Endodermal cell (in vitro differentiated cells): Measurements from ENCODE around the gene RAPSN. TPM values are rescaled to one million over a fixed set of nuclear protein-coding genes. Genes with fewer than 3 reads are reported as not detected.
A peak's percentile ranks its signal among the peaks of the same experiment; 100 is the strongest.

ENCODE experiments used
- DNase-seq: peaks from one replicate; pipeline ENCODE4 v3.0.0-alpha.2; 2017
- H3K27ac ChIP-seq: 2 replicates; pipeline ENCODE4 v1.5.1; 2013; ENCODE audit warnings: mild to moderate bottlenecking, low read depth, low read length, moderate library complexity
- H3K27me3 ChIP-seq: 2 replicates; pipeline ENCODE4 v1.6.1; 2013; ENCODE audit warnings: mild to moderate bottlenecking, low read length, moderate library complexity; ENCODE audit not compliant: insufficient read depth, control insufficient read depth, poor library complexity, severe bottlenecking
- H3K36me3 ChIP-seq: 2 replicates; pipeline ENCODE4 v1.7.0; 2013; ENCODE audit warnings: mild to moderate bottlenecking, low read length, moderate library complexity; ENCODE audit not compliant: control insufficient read depth, insufficient read depth
- H3K4me1 ChIP-seq: one replicate; pipeline ENCODE4 v1.7.0; 2013; ENCODE audit warnings: low read length; ENCODE audit not compliant: control insufficient read depth, insufficient read depth
- H3K4me3 ChIP-seq: 2 replicates; pipeline ENCODE4 v1.5.1; 2013; ENCODE audit warnings: mild to moderate bottlenecking, low read length, moderate library complexity
- H3K9ac ChIP-seq: 2 replicates; pipeline ENCODE4 v1.6.1; 2013; ENCODE audit warnings: mild to moderate bottlenecking, low read length, moderate library complexity; ENCODE audit not compliant: poor library complexity, severe bottlenecking; ENCODE audit errors: extremely low read depth
- H3K9me3 ChIP-seq: 2 replicates; pipeline ENCODE4 v1.6.1; 2013; ENCODE audit warnings: mild to moderate bottlenecking, low read length, moderate library complexity; ENCODE audit not compliant: control insufficient read depth
- H3K27ac Mint-ChIP-seq: 2 replicates; pipeline ENCODE4 v1.8.0; 2020; ENCODE audit warnings: mixed read lengths
- H3K27me3 Mint-ChIP-seq: 2 replicates; pipeline ENCODE4 v1.8.0; 2021; ENCODE audit warnings: mild to moderate bottlenecking, mixed read lengths; ENCODE audit not compliant: insufficient read depth
- H3K36me3 Mint-ChIP-seq: 2 replicates; pipeline ENCODE4 v1.8.0; 2020; ENCODE audit warnings: low read depth, mixed read lengths
- H3K4me1 Mint-ChIP-seq: 2 replicates; pipeline ENCODE4 v1.8.0; 2020; ENCODE audit warnings: mixed read lengths
- H3K4me3 Mint-ChIP-seq: 2 replicates; pipeline ENCODE4 v1.8.0; 2020; ENCODE audit warnings: mild to moderate bottlenecking, moderate library complexity, mixed read lengths
- H3K9me3 Mint-ChIP-seq: 2 replicates; pipeline ENCODE4 v1.8.0; 2020; ENCODE audit warnings: mild to moderate bottlenecking, mixed read lengths
- WGBS, 2 experiments: methylation state at CpG; one replicate each; pipeline versions ENCODE4 v1.1.5 to v1.1.7; 2013; ENCODE audit warnings: missing lambda C conversion rate in 2 of 2, mixed read lengths in 1 of 2; ENCODE audit not compliant: insufficient coverage in 1 of 2, insufficient read length in 1 of 2; 5-methylcytosine and 5-hydroxymethylcytosine counted together
- total RNA-seq, 2 donors: library from RNA; stranded (reverse); fragmentation: NEBNext Ultra II Directional in 1 of 2; extraction: Animal tissue kit (Norgen Biotek cat#: 25700) in 1 of 2; gene quantifications; 2 replicates in 1 of 2; 3 replicates in 1 of 2; pipeline ENCODE4 v1.2.1, GENCODE V29; 2021
- TF ChIP-seq, protein P1 (sequence below): fragments of 200-600 bp; sonication (generic); conservative IDR thresholded peaks from 2 replicates; pipeline ENCODE4 v1.5.0; 2021; ENCODE audit warnings: antibody characterized with exemption, mild to moderate bottlenecking

RAPSN gene
- total RNA-seq, 2 donors from 2014 or later, result 0.40 to 0.64 TPM

DNA sequence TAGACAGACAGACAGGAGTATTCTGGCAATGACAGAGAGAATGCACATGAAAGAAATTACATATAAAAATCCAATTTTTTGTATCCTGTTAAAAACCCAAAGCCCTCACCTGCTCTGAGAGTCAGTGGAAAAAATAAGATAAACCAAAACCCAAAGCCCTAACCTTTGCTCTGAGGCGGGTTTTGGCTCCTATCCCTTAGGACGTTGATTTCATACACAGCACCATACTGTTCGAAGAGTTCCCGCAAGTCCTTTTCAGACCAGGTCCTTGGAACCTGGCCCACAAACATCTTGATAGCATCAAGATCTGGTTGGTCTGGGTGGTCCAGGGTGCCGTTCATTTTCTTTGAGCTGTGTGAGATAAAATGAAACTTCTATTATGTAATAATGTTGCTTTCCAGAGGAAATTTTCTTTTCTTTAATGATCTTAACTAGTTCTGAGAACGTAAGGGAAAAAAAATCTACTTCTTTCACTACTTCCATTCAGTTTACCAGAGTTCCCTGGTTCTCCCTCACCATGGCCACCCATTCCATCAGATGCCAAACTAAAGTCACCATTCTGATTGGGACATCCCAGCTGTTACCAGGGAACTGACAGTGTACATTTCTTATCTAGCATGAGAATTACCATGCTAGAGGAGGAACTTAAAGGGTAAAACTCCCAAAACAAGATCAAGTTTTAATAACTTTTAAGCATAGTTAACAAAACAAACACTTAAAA lies 39.9 kb upstream of the RAPSN start:
- no peaks in the 10 kb centered on the region for H3K9me3 ChIP-seq
- no peaks in the 10 kb centered on the region for H3K27me3 Mint-ChIP-seq
- H3K36me3 Mint-ChIP-seq, result peaks cover 57% of the 10 kb centered on the region
- H3K27ac ChIP-seq, result no peak overlapping the region
- H3K4me1 ChIP-seq, result no peaks in the 10 kb centered on the region
- H3K36me3 ChIP-seq, result peaks cover 77% of the 10 kb centered on the region
- H3K27me3 ChIP-seq, result no peaks in the 10 kb centered on the region
- H3K4me3 Mint-ChIP-seq, result no peak overlapping the region
- 95 to 100% methylated on average over 4 to 5 of the region's 6 CpGs for WGBS, 2 experiments
- H3K4me3 ChIP-seq, result no peak overlapping the region
- peak overlapping the region; percentile 58 for H3K27ac Mint-ChIP-seq
- TF ChIP-seq, protein P1, sequence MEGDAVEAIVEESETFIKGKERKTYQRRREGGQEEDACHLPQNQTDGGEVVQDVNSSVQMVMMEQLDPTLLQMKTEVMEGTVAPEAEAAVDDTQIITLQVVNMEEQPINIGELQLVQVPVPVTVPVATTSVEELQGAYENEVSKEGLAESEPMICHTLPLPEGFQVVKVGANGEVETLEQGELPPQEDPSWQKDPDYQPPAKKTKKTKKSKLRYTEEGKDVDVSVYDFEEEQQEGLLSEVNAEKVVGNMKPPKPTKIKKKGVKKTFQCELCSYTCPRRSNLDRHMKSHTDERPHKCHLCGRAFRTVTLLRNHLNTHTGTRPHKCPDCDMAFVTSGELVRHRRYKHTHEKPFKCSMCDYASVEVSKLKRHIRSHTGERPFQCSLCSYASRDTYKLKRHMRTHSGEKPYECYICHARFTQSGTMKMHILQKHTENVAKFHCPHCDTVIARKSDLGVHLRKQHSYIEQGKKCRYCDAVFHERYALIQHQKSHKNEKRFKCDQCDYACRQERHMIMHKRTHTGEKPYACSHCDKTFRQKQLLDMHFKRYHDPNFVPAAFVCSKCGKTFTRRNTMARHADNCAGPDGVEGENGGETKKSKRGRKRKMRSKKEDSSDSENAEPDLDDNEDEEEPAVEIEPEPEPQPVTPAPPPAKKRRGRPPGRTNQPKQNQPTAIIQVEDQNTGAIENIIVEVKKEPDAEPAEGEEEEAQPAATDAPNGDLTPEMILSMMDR, result no peak
- DNase-seq, result no peak
- no peaks in the 10 kb centered on the region for H3K4me1 Mint-ChIP-seq
- H3K9me3 Mint-ChIP-seq, result no peaks in the 10 kb centered on the region
- H3K9ac ChIP-seq, result no peak overlapping the region

DNA sequence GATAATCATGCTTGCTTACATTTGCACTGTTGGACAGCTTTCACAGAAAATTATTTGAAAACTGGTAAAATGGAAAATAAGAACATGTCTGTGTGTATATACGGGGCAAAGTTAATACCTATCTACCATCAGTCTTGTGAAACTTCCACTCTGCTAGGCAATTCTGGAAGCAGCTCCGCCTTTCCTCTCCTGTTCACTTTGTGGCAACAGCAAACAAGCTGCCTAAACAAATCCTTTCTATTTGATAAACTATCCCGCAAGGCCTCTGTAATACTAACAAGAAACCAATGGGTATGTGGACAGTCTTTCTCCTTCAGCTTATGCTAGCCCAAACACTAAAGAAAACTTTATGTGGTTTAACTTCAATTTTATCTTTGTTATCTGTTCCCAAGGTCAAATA lies 39.2 kb upstream of the RAPSN start:
- Histone ChIP-seq H3K36me3 (peaks cover 78% of the 10 kb centered on the region), H3K9ac (no peak overlapping the region), H3K27ac (no peak overlapping the region), H3K4me3 (no peak overlapping the region), H3K27me3 (no peaks in the 10 kb centered on the region), H3K4me1 (no peaks in the 10 kb centered on the region), H3K9me3 (no peaks in the 10 kb centered on the region)
- no peaks in the 10 kb centered on the region for H3K4me1 Mint-ChIP-seq
- no peak overlapping the region for H3K4me3 Mint-ChIP-seq
- H3K27ac Mint-ChIP-seq, result no peak overlapping the region
- no peaks in the 10 kb centered on the region for H3K9me3 Mint-ChIP-seq
- TF ChIP-seq, protein P1, result no peak
- no peak for DNase-seq
- WGBS, 2 experiments, result 89 to 100% methylated on average over 2 to 3 of the region's 3 CpGs
- H3K27me3 Mint-ChIP-seq, result no peaks in the 10 kb centered on the region
- H3K36me3 Mint-ChIP-seq, result peaks cover 60% of the 10 kb centered on the region

DNA sequence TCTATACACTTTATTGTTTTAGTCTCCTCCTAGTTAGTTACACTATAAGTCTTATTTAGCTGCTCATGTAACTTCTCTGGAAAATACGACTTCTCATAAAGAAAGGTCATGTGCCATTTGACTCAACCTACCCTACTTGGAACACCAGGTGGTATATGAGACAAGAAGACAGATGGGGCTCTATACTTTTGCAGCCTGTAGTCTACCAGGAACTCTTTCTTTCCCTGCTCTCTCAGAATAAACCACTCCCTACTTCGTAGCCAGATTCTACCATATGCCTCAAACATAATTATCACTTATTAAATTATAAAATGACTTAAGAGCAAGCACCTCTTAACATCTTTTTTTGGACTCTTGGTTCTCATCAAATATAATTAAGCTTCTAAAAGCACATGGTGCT lies 38.5 kb upstream of the RAPSN start:
- 94% methylated on average over 2 of the region's 2 CpGs for WGBS, 2 experiments
- no peaks in the 10 kb centered on the region for H3K27me3 ChIP-seq
- H3K9ac ChIP-seq, result no peak overlapping the region
- no peak for DNase-seq
- TF ChIP-seq, protein P1, result no peak
- peaks cover 78% of the 10 kb centered on the region for H3K36me3 ChIP-seq
- Mint-ChIP-seq H3K4me3 (no peak overlapping the region), H3K4me1 (no peaks in the 10 kb centered on the region), H3K27me3 (no peaks in the 10 kb centered on the region), H3K36me3 (peaks cover 61% of the 10 kb centered on the region), H3K27ac (no peak overlapping the region), H3K9me3 (no peaks in the 10 kb centered on the region)
- no peaks in the 10 kb centered on the region for H3K9me3 ChIP-seq
- H3K27ac ChIP-seq, result no peak overlapping the region
- H3K4me3 ChIP-seq, result no peak overlapping the region
- H3K4me1 ChIP-seq, result no peaks in the 10 kb centered on the region
